MCF 10A (cell line): ENCODE results near the gene SECISBP2L. TPM values are rescaled to one million over a fixed set of nuclear protein-coding genes. Genes with fewer than 3 reads are reported as not detected.

Experiments
- BruUV-seq: library from RNA; stranded (reverse); fragments of 400-500 nt; replicated peaks from 2 replicates; lab custom pipeline; 2021; lab: Mats Ljungman, UMichigan
- CTCF ChIA-PET: fragments of 300-600 bp; sonication (Branson Sonifier 250); formaldehyde crosslinking; extraction: SDS; loops from one replicate; lab custom pipeline; 2021; ENCODE audit warnings: antibody characterized with exemption, inconsistent platforms; lab: Yijun Ruan, JAX
- POLR2A ChIA-PET: fragments of 300-600, 350-650 bp; sonication (Branson Sonifier 250); formaldehyde crosslinking; extraction: SDS; loops from one replicate; lab custom pipeline; 2020; ENCODE audit warnings: antibody characterized with exemption, inconsistent platforms; lab: Yijun Ruan, JAX
- DNase-seq: peaks from one replicate; pipeline ENCODE4 v3.0.0-alpha.2; 2018; ENCODE audit not compliant: unreplicated experiment
- H3K27ac Mint-ChIP-seq: one replicate; pipeline ENCODE4 v1.8.0; 2022; ENCODE audit warnings: mild to moderate bottlenecking, low read depth, mixed read lengths; ENCODE audit not compliant: unreplicated experiment
- H3K27me3 Mint-ChIP-seq: one replicate; pipeline ENCODE4 v1.8.0; 2022; ENCODE audit warnings: mixed read lengths; ENCODE audit not compliant: insufficient read depth, unreplicated experiment
- H3K36me3 Mint-ChIP-seq: one replicate; pipeline ENCODE4 v1.8.0; 2022; ENCODE audit warnings: mild to moderate bottlenecking, moderate library complexity, mixed read lengths; ENCODE audit not compliant: insufficient read depth, unreplicated experiment
- H3K4me1 Mint-ChIP-seq: one replicate; pipeline ENCODE4 v1.8.0; 2022; ENCODE audit warnings: mixed read lengths; ENCODE audit not compliant: insufficient read depth, unreplicated experiment
- H3K4me3 Mint-ChIP-seq: one replicate; pipeline ENCODE4 v1.8.0; 2022; ENCODE audit warnings: mild to moderate bottlenecking, moderate library complexity, mixed read lengths; ENCODE audit not compliant: unreplicated experiment
- H3K9me3 Mint-ChIP-seq: one replicate; pipeline ENCODE4 v1.8.0; 2022; ENCODE audit warnings: mixed read lengths; ENCODE audit not compliant: unreplicated experiment
- CTCF ChIP-seq: fragments of 200-600 bp; IDR thresholded peaks from one replicate; pipeline ENCODE4 v1.8.0; 2022; ENCODE audit warnings: antibody characterized with exemption, mild to moderate bottlenecking; ENCODE audit not compliant: unreplicated experiment
- intact Hi-C: fragments of 100-400 bp; cut with micrococcal nuclease; formaldehyde crosslinking; loops from 2 replicates; pipeline ENCODE4 v1.14.1; 2022
- total RNA-seq: library from RNA; stranded (reverse); gene quantifications from 2 replicates; pipeline ENCODE4 v1.2.3, GENCODE V29; 2022

Gene SECISBP2L
- total RNA-seq, 1 experiment from 2014 or later: 19.6 TPM

GRCh38 chr15:49055630-49056029 lies 9.4 kb upstream of the SECISBP2L start:
- H3K36me3 Mint-ChIP-seq: no peaks in the 10 kb centered on the region
- no peak overlapping the region for H3K27ac Mint-ChIP-seq
- POLR2A ChIA-PET: interaction anchor here (0.6 to 2.0 kb wide), 2 partner anchors 9 to 97 kb away, joined by 3 to 15 read pairs; partner anchors contain the start of gene SECISBP2L
- no peak for DNase-seq
- CTCF ChIA-PET: interaction anchor here (0.5 kb wide), 1 partner anchor 14 kb away, joined by 3 read pairs; no protein-coding TSS in a partner anchor
- BruUV-seq: no TSS peak
- intact Hi-C loops: no loop called here
- H3K4me3 Mint-ChIP-seq: no peak overlapping the region
- H3K4me1 Mint-ChIP-seq: peaks cover 3% of the 10 kb centered on the region
- H3K27me3 Mint-ChIP-seq: no peaks in the 10 kb centered on the region
- TF ChIP-seq CTCF: no peak
- no peaks in the 10 kb centered on the region for H3K9me3 Mint-ChIP-seq

GRCh38 chr15:49052662-49053061 lies 6.4 kb upstream of the SECISBP2L start:
- TF ChIP-seq CTCF: no peak
- H3K4me1 Mint-ChIP-seq: no peaks in the 10 kb centered on the region
- CTCF ChIA-PET: no interaction called here
- no TSS peak for BruUV-seq
- no peak for DNase-seq
- H3K36me3 Mint-ChIP-seq: no peaks in the 10 kb centered on the region
- H3K27me3 Mint-ChIP-seq: no peaks in the 10 kb centered on the region
- intact Hi-C loops: no loop called here
- H3K9me3 Mint-ChIP-seq: no peaks in the 10 kb centered on the region
- no peak overlapping the region for H3K27ac Mint-ChIP-seq
- POLR2A ChIA-PET: no interaction called here
- H3K4me3 Mint-ChIP-seq: no peak overlapping the region

GRCh38 chr15:49047456-49047855 lies 1.2 kb upstream of the SECISBP2L start:
- no peaks in the 10 kb centered on the region for H3K27me3 Mint-ChIP-seq
- no peak overlapping the region for H3K27ac Mint-ChIP-seq
- no peaks in the 10 kb centered on the region for H3K9me3 Mint-ChIP-seq
- H3K4me1 Mint-ChIP-seq: no peaks in the 10 kb centered on the region
- H3K36me3 Mint-ChIP-seq: peaks cover 13% of the 10 kb centered on the region
- intact Hi-C loops: loop anchor here (10.0 kb wide), 1 partner anchor 77 kb away; no protein-coding TSS in a partner anchor
- POLR2A ChIA-PET: interaction anchor here (0.8 to 3.4 kb wide), 10 partner anchors 9 to 169 kb away, joined by 3 to 25 read pairs (median 8); partner anchors contain the start of genes COPS2, EID1, GALK2 and SHC4
- DNase-seq: no peak
- no peak overlapping the region for H3K4me3 Mint-ChIP-seq
- no TSS peak for BruUV-seq
- CTCF ChIA-PET: interaction anchor here (0.7 to 2.0 kb wide), 4 partner anchors 11 to 907 kb away, joined by 3 to 6 read pairs (median 4); no protein-coding TSS in a partner anchor
- TF ChIP-seq CTCF: no peak

GRCh38 chr15:49045751-49046219 lies 461 bp downstream of the SECISBP2L start:
- Mint-ChIP-seq H3K9me3 (no peaks in the 10 kb centered on the region), H3K4me1 (peaks cover 12% of the 10 kb centered on the region), H3K27ac (peak overlapping the region; percentile 94), H3K4me3 (peak overlapping the region; percentile 94), H3K27me3 (no peaks in the 10 kb centered on the region), H3K36me3 (peaks cover 13% of the 10 kb centered on the region)
- no peak for TF ChIP-seq CTCF
- intact Hi-C loops: loop anchor here (1.0 to 10.0 kb wide), 2 partner anchors 79 to 110 kb away; partner anchors contain the start of gene COPS2
- peak; percentile 44 for DNase-seq
- ChIA-PET CTCF (interaction anchor here (0.6 to 2.0 kb wide), 6 partner anchors 13 to 808 kb away, joined by 3 to 6 read pairs (median 3); partner anchors contain the start of gene GALK2), POLR2A (interaction anchor here (0.6 to 3.4 kb wide), 27 partner anchors 9 to 1303 kb away, joined by 3 to 25 read pairs (median 4); partner anchors contain the start of genes COPS2 and EID1)
- BruUV-seq: no TSS peak
